IPS-18a (cell line): ENCODE measurements around the gene MTFP1.

Experiments used
- H3K27ac ChIP-seq: one replicate; pipeline ENCODE4 v1.5.1; 2013; ENCODE audit warnings: low read length
- H3K27me3 ChIP-seq: one replicate; pipeline ENCODE4 v1.6.1; 2013; ENCODE audit warnings: mild to moderate bottlenecking, low read length; ENCODE audit not compliant: control insufficient read depth, insufficient read depth
- H3K36me3 ChIP-seq: one replicate; pipeline ENCODE4 v1.6.1; 2013; ENCODE audit warnings: low read depth, low read length; ENCODE audit not compliant: control insufficient read depth
- H3K4me1 ChIP-seq: one replicate; pipeline ENCODE4 v1.6.1; 2013; ENCODE audit warnings: low read depth, low read length; ENCODE audit not compliant: control insufficient read depth
- H3K4me3 ChIP-seq: one replicate; pipeline ENCODE4 v1.5.1; 2013; ENCODE audit warnings: low read length
- H3K9ac ChIP-seq: one replicate; pipeline ENCODE4 v1.6.1; 2013; ENCODE audit warnings: mild to moderate bottlenecking, low read length, moderate library complexity
- H3K9me3 ChIP-seq: one replicate; pipeline ENCODE4 v1.6.1; 2013; ENCODE audit warnings: low read depth, low read length; ENCODE audit not compliant: control insufficient read depth

MTFP1 gene

GRCh38 chr22:30404307-30404706 lies 21.3 kb upstream of the MTFP1 start:
- H3K9ac ChIP-seq = no peak overlapping the region
- no peaks in the 10 kb centered on the region for H3K9me3 ChIP-seq
- no peak overlapping the region for H3K27ac ChIP-seq
- no peaks in the 10 kb centered on the region for H3K27me3 ChIP-seq
- H3K4me1 ChIP-seq = peaks cover 8% of the 10 kb centered on the region
- H3K4me3 ChIP-seq = no peak overlapping the region
- peaks cover 5% of the 10 kb centered on the region for H3K36me3 ChIP-seq

DNA sequence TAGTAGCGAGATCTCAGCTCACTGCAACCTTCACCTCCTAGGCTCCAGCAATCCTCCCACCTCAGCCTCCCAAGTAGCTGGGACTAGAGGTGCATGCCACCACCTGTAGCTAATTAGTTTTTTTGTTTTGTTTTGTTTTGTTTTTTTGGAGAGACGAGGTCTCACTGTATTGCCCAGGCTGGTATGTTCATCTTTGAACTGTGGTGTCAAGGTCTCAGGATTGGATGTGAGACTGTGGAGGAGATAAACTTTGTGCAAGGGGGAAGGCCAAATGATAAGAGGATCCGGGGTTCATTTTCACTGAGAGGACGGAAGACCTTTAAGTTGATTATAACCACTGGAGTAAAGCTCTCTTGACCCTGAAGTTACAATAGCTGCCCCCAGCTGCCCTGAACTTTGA lies 19.8 kb upstream of the MTFP1 start:
- H3K4me3 ChIP-seq = no peak overlapping the region
- H3K9ac ChIP-seq = no peak overlapping the region
- peaks cover 8% of the 10 kb centered on the region for H3K4me1 ChIP-seq
- H3K27ac ChIP-seq = no peak overlapping the region
- H3K27me3 ChIP-seq = no peaks in the 10 kb centered on the region
- H3K36me3 ChIP-seq = peaks cover 8% of the 10 kb centered on the region
- H3K9me3 ChIP-seq = no peaks in the 10 kb centered on the region

- Histone ChIP-seq H3K9me3 (no peaks in the 10 kb centered on the region), H3K27ac (no peak overlapping the region), H3K27me3 (no peaks in the 10 kb centered on the region), H3K9ac (no peak overlapping the region), H3K4me1 (peaks cover 8% of the 10 kb centered on the region), H3K4me3 (no peak overlapping the region), H3K36me3 (peaks cover 8% of the 10 kb centered on the region)
These were observed 19.2 kb upstream of the MTFP1 start for GRCh38 chr22:30406400-30406799.

DNA sequence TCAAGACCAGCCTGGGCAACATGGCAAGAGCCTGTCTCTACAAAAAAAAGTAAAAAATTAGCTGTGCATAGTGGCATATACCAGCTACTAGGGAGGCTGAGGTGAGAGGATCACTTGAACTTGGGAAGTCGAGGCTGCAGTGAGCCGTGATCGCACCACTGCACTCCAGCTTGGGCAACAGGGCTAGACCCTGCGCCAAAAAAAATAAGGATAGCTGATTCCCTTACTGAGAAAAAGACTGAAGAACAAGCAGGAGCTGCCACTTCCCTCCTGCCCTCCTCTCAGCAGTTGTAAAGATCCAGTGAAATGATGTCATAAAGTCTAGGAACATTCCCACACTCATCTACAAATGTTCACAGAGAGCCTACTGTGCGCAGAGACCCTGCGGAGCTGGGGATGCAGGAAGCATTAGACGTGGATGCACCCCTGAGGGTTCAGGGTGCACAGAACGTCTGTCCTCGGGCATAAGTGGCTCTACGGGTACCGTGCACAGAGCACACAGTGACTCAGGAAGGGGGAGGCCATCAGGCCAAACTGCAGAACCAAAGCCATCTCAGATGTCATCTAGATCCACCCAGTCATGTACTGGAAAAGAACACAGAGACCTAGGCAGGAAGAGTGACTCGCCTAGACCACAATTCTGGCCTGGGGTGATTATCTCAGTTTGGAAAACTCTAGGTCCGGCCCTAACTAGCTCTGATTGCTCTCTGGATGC lies 17.0 kb upstream of the MTFP1 start:
- no peaks in the 10 kb centered on the region for H3K4me1 ChIP-seq
- H3K4me3 ChIP-seq = no peak overlapping the region
- H3K27me3 ChIP-seq = no peaks in the 10 kb centered on the region
- no peak overlapping the region for H3K9ac ChIP-seq
- peaks cover 8% of the 10 kb centered on the region for H3K36me3 ChIP-seq
- H3K9me3 ChIP-seq = no peaks in the 10 kb centered on the region
- no peak overlapping the region for H3K27ac ChIP-seq

DNA sequence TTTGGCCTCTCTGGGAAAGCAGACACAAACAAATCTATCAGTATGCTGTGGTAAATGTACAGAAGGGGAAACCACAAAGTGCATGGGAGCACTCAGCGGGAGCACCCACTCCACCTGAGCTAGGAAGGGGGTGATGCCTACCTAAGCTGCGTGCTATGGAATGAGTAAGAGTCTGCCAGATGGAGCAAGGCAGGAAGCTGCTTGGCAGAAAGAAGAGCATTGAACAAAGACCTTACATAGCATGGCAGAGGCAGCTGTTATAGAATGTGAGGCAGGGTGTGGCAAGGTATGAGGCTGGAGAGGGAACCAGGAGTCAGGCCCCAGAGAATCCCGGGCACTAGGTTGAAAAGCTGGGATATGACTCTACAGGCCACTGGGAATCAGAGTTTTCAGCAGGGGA lies 13.8 kb upstream of the MTFP1 start:
- Histone ChIP-seq H3K4me3 (no peak overlapping the region), H3K27me3 (no peaks in the 10 kb centered on the region), H3K4me1 (no peaks in the 10 kb centered on the region), H3K36me3 (peaks cover 19% of the 10 kb centered on the region), H3K9me3 (no peaks in the 10 kb centered on the region), H3K9ac (no peak overlapping the region), H3K27ac (no peak overlapping the region)

GRCh38 chr22:30413001-30413400 lies 12.6 kb upstream of the MTFP1 start:
- Histone ChIP-seq H3K36me3 (peaks cover 22% of the 10 kb centered on the region), H3K27ac (no peak overlapping the region), H3K9ac (no peak overlapping the region), H3K4me1 (no peaks in the 10 kb centered on the region), H3K4me3 (no peak overlapping the region), H3K9me3 (no peaks in the 10 kb centered on the region), H3K27me3 (no peaks in the 10 kb centered on the region)

DNA sequence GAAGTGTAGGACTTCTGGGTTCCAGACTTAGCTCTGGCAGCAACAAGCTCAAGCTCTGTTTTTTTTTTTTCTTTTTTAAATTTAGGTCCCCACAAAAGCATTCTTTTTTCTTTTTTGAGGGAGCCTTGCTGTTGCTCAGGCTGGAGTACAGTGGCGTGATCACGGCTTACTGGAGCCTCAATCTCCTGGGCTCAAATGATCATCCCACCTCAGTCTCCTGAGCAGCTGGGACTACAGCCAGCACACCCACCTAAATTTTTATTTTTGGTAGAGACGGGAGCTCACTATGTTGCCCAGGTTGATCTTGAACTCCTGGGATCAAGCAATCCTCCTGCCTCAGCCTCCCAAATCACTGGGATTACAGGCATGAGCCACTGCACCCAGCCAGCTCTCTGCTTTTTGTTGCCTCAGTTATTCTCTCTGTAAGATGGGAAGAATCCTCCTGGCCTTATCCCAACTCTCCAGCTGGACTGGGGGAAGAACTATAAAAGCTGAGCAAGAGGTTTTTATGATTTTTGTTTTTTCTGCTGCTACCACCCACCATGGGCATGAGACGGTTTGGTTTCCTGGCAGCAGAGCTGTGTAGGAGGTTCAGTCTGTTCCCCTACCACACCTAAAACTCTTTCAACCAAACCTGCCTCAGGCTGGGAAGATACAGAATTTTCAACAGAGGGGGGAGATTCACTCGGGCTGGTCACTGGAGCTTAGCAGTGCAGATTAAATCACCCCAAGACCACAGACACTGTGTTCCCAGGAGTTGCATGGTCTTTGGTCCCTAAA lies 11.6 kb upstream of the MTFP1 start:
- Histone ChIP-seq H3K27me3 (no peaks in the 10 kb centered on the region), H3K9me3 (no peaks in the 10 kb centered on the region), H3K9ac (no peak overlapping the region), H3K4me3 (no peak overlapping the region), H3K27ac (no peak overlapping the region), H3K4me1 (no peaks in the 10 kb centered on the region), H3K36me3 (peaks cover 22% of the 10 kb centered on the region)

GRCh38 chr22:30414525-30415047 lies 11.0 kb upstream of the MTFP1 start:
- Histone ChIP-seq H3K36me3 (peaks cover 22% of the 10 kb centered on the region), H3K27ac (no peak overlapping the region), H3K4me3 (no peak overlapping the region), H3K9me3 (no peaks in the 10 kb centered on the region), H3K9ac (no peak overlapping the region), H3K27me3 (no peaks in the 10 kb centered on the region), H3K4me1 (no peaks in the 10 kb centered on the region)

- Histone ChIP-seq H3K36me3 (peaks cover 22% of the 10 kb centered on the region), H3K4me3 (no peak overlapping the region), H3K4me1 (no peaks in the 10 kb centered on the region)
These were observed 9.2 kb upstream of the MTFP1 start for GRCh38 chr22:30416403-30416802.

GRCh38 chr22:30416837-30417236 lies 8.7 kb upstream of the MTFP1 start:
- H3K4me1 ChIP-seq = peaks cover 2% of the 10 kb centered on the region
- no peak overlapping the region for H3K27ac ChIP-seq
- H3K9ac ChIP-seq = no peak overlapping the region
- H3K9me3 ChIP-seq = no peaks in the 10 kb centered on the region
- no peak overlapping the region for H3K4me3 ChIP-seq
- H3K36me3 ChIP-seq = peaks cover 22% of the 10 kb centered on the region
- H3K27me3 ChIP-seq = no peaks in the 10 kb centered on the region

More at GRCh38 chr22:30416403-30416802, 9.2 kb upstream of the MTFP1 start:
- H3K27me3 ChIP-seq = no peaks in the 10 kb centered on the region
- no peak overlapping the region for H3K9ac ChIP-seq
- no peaks in the 10 kb centered on the region for H3K9me3 ChIP-seq
- H3K27ac ChIP-seq = no peak overlapping the region

- Histone ChIP-seq H3K27me3 (no peaks in the 10 kb centered on the region), H3K4me1 (peaks cover 19% of the 10 kb centered on the region), H3K9me3 (no peaks in the 10 kb centered on the region), H3K4me3 (no peak overlapping the region), H3K36me3 (peaks cover 19% of the 10 kb centered on the region), H3K9ac (no peak overlapping the region), H3K27ac (no peak overlapping the region)
These were observed 5.0 kb upstream of the MTFP1 start for GRCh38 chr22:30420347-30421125.
